NB4 (cell line): ENCODE results near the gene PAGE4.

Experiments
- CTCF ChIP-seq: IDR thresholded peaks from one replicate; pipeline ENCODE4 v1.5.1; 2012; ENCODE audit warnings: low read depth, low read length
- MAX ChIP-seq: IDR thresholded peaks from 2 replicates; pipeline ENCODE4 v1.6.1; 2011; ENCODE audit warnings: low read depth, low read length

- no peak for TF ChIP-seq CTCF
- no peak for TF ChIP-seq MAX
These were observed 50.7 kb downstream of the PAGE4 start for GRCh38 chrX:49879656-49880277.
